GM12891 (cell line): ENCODE measurements around the gene ZDHHC17.

Source experiments
- POLR2A ChIP-seq: IDR thresholded peaks from 2 replicates; pipeline ENCODE4 v1.6.1; 2011; ENCODE audit warnings: low read depth, low read length, control low read depth
- POLR2AphosphoS5 ChIP-seq: IDR thresholded peaks from 2 replicates; pipeline ENCODE4 v1.6.1; 2011; ENCODE audit warnings: low read depth, low read length, control low read depth
- POU2F2 ChIP-seq: IDR thresholded peaks from 2 replicates; pipeline ENCODE4 v1.6.1; 2011; ENCODE audit warnings: low read depth, mild to moderate bottlenecking, control low read depth, low read length, moderate library complexity
- TAF1 ChIP-seq: IDR thresholded peaks from 2 replicates; pipeline ENCODE4 v1.6.1; 2011; ENCODE audit warnings: low read depth, low read length, control low read depth

DNA sequence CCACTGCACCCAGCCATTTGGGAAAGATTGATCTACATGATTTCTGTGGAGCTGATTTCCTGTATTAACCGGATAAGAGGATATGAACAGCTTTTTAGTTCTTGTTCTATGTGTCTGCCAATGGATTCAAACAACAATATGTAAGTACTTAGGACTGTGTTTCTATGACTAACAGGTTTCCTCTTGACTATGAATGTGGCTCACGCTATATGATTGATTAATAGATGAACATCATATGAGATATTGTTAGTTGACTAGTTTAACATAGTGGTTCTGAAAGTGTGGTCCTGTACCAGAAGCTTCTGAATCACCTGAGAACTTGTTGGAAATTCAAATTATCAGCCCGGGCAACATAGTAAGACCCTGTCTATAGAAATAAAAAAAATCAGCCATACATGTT, 127.7 kb downstream of the ZDHHC17 start:
- no peak for TF ChIP-seq POLR2A
- no peak for TF ChIP-seq POU2F2
- no peak for TF ChIP-seq POLR2AphosphoS5
- no peak for TF ChIP-seq TAF1
